Natural killer cell (primary cell): ENCODE results near the gene APOBEC2. TPM values are rescaled to one million over a fixed set of nuclear protein-coding genes. Genes with fewer than 3 reads are reported as not detected.
"Not testable (repeated sequence)": the region's sequence is repeated elsewhere in the genome, so short reads cannot be mapped to it uniquely, and the experiment has no call there.

Source experiments
- ATAC-seq, 3 donors: fragments of 150-1000 bp in 2 of 3; fragments of 200-7000 bp in 1 of 3; cut with Tn5 transposase; 1 replicate in 1 of 3; 2 replicates in 2 of 3; pipeline ENCODE4 v1.10.0; 2021; ENCODE audit warnings: mild to moderate bottlenecking in 2 of 3, moderate library complexity in 2 of 3
- DNase-seq, 2 donors: peaks; one replicate each; pipeline versions ENCODE4 v3.0.0 to v3.0.0-alpha.2; 2013 to 2021; ENCODE audit warnings: mixed read lengths in 1 of 2
- H3K27ac ChIP-seq: one replicate; pipeline ENCODE4 v1.5.1; 2013; ENCODE audit warnings: mild to moderate bottlenecking, low read length
- H3K27me3 ChIP-seq: one replicate; pipeline ENCODE4 v1.6.1; 2013; ENCODE audit warnings: low read length; ENCODE audit not compliant: control insufficient read depth, insufficient read depth
- H3K36me3 ChIP-seq: one replicate; pipeline ENCODE4 v1.6.1; 2013; ENCODE audit warnings: low read length; ENCODE audit not compliant: control insufficient read depth, insufficient read depth
- H3K4me1 ChIP-seq: one replicate; pipeline ENCODE4 v1.6.1; 2013; ENCODE audit warnings: low read length; ENCODE audit not compliant: control insufficient read depth, insufficient read depth
- H3K4me3 ChIP-seq: one replicate; pipeline ENCODE4 v1.5.1; 2013; ENCODE audit warnings: low read length
- H3K9me3 ChIP-seq: one replicate; pipeline ENCODE4 v1.6.1; 2013; ENCODE audit warnings: low read length; ENCODE audit not compliant: control insufficient read depth, insufficient read depth
- H3K27ac Mint-ChIP-seq, 2 donors: one replicate each; pipeline ENCODE4 v1.8.0; 2022; ENCODE audit warnings: mild to moderate bottlenecking in 2 of 2, mixed read lengths in 2 of 2, moderate library complexity in 1 of 2
- H3K27me3 Mint-ChIP-seq, 2 donors: one replicate each; pipeline ENCODE4 v1.8.0; 2022; ENCODE audit warnings: low read depth in 2 of 2, mixed read lengths in 2 of 2
- H3K36me3 Mint-ChIP-seq: one replicate; pipeline ENCODE4 v1.8.0; 2022; ENCODE audit warnings: mixed read lengths
- H3K4me1 Mint-ChIP-seq, 2 donors: one replicate each; pipeline ENCODE4 v1.8.0; 2022; ENCODE audit warnings: mixed read lengths in 2 of 2
- H3K4me3 Mint-ChIP-seq: one replicate; pipeline ENCODE4 v1.8.0; 2022; ENCODE audit warnings: mild to moderate bottlenecking, moderate library complexity, mixed read lengths
- H3K9me3 Mint-ChIP-seq, 2 donors: one replicate each; pipeline ENCODE4 v1.8.0; 2022; ENCODE audit warnings: mixed read lengths in 2 of 2
- WGBS: methylation state at CpG from one replicate; pipeline ENCODE4 v1.1.7; 2013; ENCODE audit warnings: missing lambda C conversion rate; ENCODE audit not compliant: insufficient coverage; 5-methylcytosine and 5-hydroxymethylcytosine counted together
- intact Hi-C: fragments of 100-400 bp; cut with micrococcal nuclease; formaldehyde crosslinking; loops from one replicate; pipeline ENCODE4 v1.14.2; 2022
- total RNA-seq, 4 donors: library from RNA; stranded (reverse); fragments of 120-200 nt in 1 of 4; gene quantifications; one replicate each; pipeline versions ENCODE4 v1.2.3 to v1.2.4, GENCODE V29; 2013 to 2022
- TF ChIP-seq, protein P1 (sequence below): fragments of 200-600 bp; IDR thresholded peaks from one replicate; pipeline ENCODE4 v1.8.0; 2022; ENCODE audit warnings: antibody characterized with exemption

The APOBEC2 gene
- total RNA-seq, 3 donors from 2014 or later (not counting 1 experiment from before 2014, with no cell fraction given): not detected

- ATAC-seq: no peak
- H3K4me3 Mint-ChIP-seq: no peak overlapping the region
- H3K4me1 ChIP-seq: no peaks in the 10 kb centered on the region
- no peaks in the 10 kb centered on the region for H3K27me3 ChIP-seq
- no peak overlapping the region for H3K27ac ChIP-seq
- no peak overlapping the region for H3K27ac Mint-ChIP-seq
- H3K9me3 Mint-ChIP-seq: no peaks in the 10 kb centered on the region
- H3K4me3 ChIP-seq: no peak overlapping the region
- H3K9me3 ChIP-seq: no peaks in the 10 kb centered on the region
- peaks cover 7 to 15% of the 10 kb centered on the region in 2 donors for H3K27me3 Mint-ChIP-seq
- intact Hi-C loops: loop anchor here (5.0 kb wide), 1 partner anchor 173 kb away; no protein-coding TSS in a partner anchor
- H3K36me3 Mint-ChIP-seq: no peaks in the 10 kb centered on the region
- no peak for DNase-seq
- no CpG with 5 or more reads among the region's 1 CpG for WGBS
- TF ChIP-seq, protein P1, sequence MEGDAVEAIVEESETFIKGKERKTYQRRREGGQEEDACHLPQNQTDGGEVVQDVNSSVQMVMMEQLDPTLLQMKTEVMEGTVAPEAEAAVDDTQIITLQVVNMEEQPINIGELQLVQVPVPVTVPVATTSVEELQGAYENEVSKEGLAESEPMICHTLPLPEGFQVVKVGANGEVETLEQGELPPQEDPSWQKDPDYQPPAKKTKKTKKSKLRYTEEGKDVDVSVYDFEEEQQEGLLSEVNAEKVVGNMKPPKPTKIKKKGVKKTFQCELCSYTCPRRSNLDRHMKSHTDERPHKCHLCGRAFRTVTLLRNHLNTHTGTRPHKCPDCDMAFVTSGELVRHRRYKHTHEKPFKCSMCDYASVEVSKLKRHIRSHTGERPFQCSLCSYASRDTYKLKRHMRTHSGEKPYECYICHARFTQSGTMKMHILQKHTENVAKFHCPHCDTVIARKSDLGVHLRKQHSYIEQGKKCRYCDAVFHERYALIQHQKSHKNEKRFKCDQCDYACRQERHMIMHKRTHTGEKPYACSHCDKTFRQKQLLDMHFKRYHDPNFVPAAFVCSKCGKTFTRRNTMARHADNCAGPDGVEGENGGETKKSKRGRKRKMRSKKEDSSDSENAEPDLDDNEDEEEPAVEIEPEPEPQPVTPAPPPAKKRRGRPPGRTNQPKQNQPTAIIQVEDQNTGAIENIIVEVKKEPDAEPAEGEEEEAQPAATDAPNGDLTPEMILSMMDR: no peak
- no peaks in the 10 kb centered on the region for H3K4me1 Mint-ChIP-seq
- no peaks in the 10 kb centered on the region for H3K36me3 ChIP-seq
Observed at GRCh38 chr6:41009669-41010068, 43.3 kb upstream of the APOBEC2 start.

GRCh38 chr6:41011673-41012072 lies 41.3 kb upstream of the APOBEC2 start:
- H3K36me3 Mint-ChIP-seq: no peaks in the 10 kb centered on the region
- H3K27me3 ChIP-seq: no peaks in the 10 kb centered on the region
- ATAC-seq: no peak
- H3K4me3 Mint-ChIP-seq: no peak overlapping the region
- no peaks in the 10 kb centered on the region for H3K9me3 Mint-ChIP-seq
- H3K4me1 ChIP-seq: no peaks in the 10 kb centered on the region
- no peak overlapping the region for H3K4me3 ChIP-seq
- intact Hi-C loops: no loop called here
- H3K27ac ChIP-seq: no peak overlapping the region
- no peaks in the 10 kb centered on the region for H3K4me1 Mint-ChIP-seq
- no peak for DNase-seq
- 91% methylated on average over 1 of the region's 2 CpGs for WGBS
- H3K9me3 ChIP-seq: no peaks in the 10 kb centered on the region
- peaks cover 0 to 2% of the 10 kb centered on the region in 2 donors for H3K27me3 Mint-ChIP-seq
- H3K36me3 ChIP-seq: no peaks in the 10 kb centered on the region
- no peak overlapping the region for H3K27ac Mint-ChIP-seq
- TF ChIP-seq, protein P1: no peak

- no peaks in the 10 kb centered on the region for H3K9me3 ChIP-seq
- no peak for ATAC-seq
- H3K4me3 ChIP-seq: no peak overlapping the region
- no peak for DNase-seq
- Mint-ChIP-seq H3K27me3 (peaks cover 0 to 2% of the 10 kb centered on the region in 2 donors), H3K4me1 (no peaks in the 10 kb centered on the region), H3K36me3 (no peaks in the 10 kb centered on the region), H3K27ac (no peak overlapping the region), H3K4me3 (no peak overlapping the region), H3K9me3 (no peaks in the 10 kb centered on the region)
- no peaks in the 10 kb centered on the region for H3K4me1 ChIP-seq
- TF ChIP-seq, protein P1: no peak
- H3K36me3 ChIP-seq: no peaks in the 10 kb centered on the region
- 95% methylated on average over 4 of the region's 5 CpGs for WGBS
- H3K27ac ChIP-seq: no peak overlapping the region
- intact Hi-C loops: no loop called here
- H3K27me3 ChIP-seq: no peaks in the 10 kb centered on the region
Observed at GRCh38 chr6:41013466-41014153, 39.4 kb upstream of the APOBEC2 start.

DNA sequence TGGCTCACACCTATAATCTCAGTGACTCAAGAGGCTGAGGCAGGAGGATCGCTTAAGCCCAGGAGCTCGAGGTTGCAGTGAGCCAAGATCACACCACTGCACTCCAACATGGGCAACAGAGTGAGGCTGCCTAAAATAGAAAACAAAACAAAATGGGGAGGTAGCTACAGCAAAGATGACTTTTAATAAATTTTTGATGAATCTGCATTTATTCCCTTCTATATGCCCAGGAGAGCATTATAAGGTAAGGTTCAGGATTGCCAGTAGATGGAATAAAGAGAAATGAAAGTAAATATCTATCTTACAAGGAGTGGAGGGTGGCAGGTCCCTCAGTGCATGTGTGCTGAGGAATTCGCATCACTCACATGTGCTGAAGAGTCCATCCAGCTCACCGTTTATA lies 38.2 kb upstream of the APOBEC2 start:
- Histone ChIP-seq H3K27ac (no peak overlapping the region), H3K9me3 (no peaks in the 10 kb centered on the region), H3K4me1 (no peaks in the 10 kb centered on the region), H3K4me3 (no peak overlapping the region), H3K36me3 (no peaks in the 10 kb centered on the region), H3K27me3 (no peaks in the 10 kb centered on the region)
- 92% methylated on average over 4 of the region's 4 CpGs for WGBS
- intact Hi-C loops: no loop called here
- DNase-seq: no peak
- ATAC-seq: no peak
- no peaks in the 10 kb centered on the region for H3K36me3 Mint-ChIP-seq
- H3K27me3 Mint-ChIP-seq: peaks cover 0 to 2% of the 10 kb centered on the region in 2 donors
- no peak overlapping the region for H3K27ac Mint-ChIP-seq
- no peaks in the 10 kb centered on the region for H3K4me1 Mint-ChIP-seq
- TF ChIP-seq, protein P1: no peak
- no peaks in the 10 kb centered on the region for H3K9me3 Mint-ChIP-seq
- no peak overlapping the region for H3K4me3 Mint-ChIP-seq

DNA sequence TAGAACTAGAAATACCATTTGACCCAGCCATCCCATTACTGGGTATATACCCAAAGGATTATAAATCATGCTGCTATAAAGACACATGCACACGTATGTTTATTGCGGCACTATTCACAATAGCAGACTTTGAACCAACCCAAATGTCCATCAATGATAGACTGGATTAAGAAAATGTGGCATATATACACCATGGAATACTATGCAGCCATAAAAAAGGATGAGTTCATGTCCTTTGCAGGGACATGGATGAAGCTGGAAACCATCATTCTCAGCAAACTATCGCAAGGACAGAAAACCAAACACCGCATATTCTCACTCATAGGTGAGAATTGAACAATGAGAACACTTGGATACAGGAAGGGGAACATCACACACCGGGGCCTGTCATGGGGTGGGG lies 37.1 kb upstream of the APOBEC2 start:
- H3K9me3 ChIP-seq, H3K36me3 ChIP-seq, H3K4me1 Mint-ChIP-seq, H3K9me3 Mint-ChIP-seq, H3K27me3 Mint-ChIP-seq, H3K4me3 ChIP-seq, H3K27me3 ChIP-seq, H3K4me3 Mint-ChIP-seq, H3K36me3 Mint-ChIP-seq, H3K27ac ChIP-seq, H3K4me1 ChIP-seq, H3K27ac Mint-ChIP-seq, ATAC-seq, intact Hi-C loops, DNase-seq: not testable (repeated sequence)
- WGBS: 96% methylated on average over 2 of the region's 5 CpGs
